Fibroblast of pulmonary artery (primary cell): ENCODE measurements around the gene MELK.

Source experiments
- DNase-seq: peaks from one replicate; pipeline ENCODE4 v3.0.0-alpha.2; 2010; ENCODE audit warnings: low read depth
- H3K4me3 ChIP-seq: replicated peaks from 2 replicates; pipeline ENCODE4 v1.5.1; 2011; ENCODE audit warnings: low read depth, mild to moderate bottlenecking, control low read depth, low read length, moderate library complexity
- TF ChIP-seq, protein P1 (sequence below): IDR thresholded peaks from 2 replicates; pipeline ENCODE4 v1.5.1; 2011; ENCODE audit warnings: mild to moderate bottlenecking, control low read depth, low read length, inconsistent platforms; ENCODE audit errors: missing control alignments

MELK gene

DNA sequence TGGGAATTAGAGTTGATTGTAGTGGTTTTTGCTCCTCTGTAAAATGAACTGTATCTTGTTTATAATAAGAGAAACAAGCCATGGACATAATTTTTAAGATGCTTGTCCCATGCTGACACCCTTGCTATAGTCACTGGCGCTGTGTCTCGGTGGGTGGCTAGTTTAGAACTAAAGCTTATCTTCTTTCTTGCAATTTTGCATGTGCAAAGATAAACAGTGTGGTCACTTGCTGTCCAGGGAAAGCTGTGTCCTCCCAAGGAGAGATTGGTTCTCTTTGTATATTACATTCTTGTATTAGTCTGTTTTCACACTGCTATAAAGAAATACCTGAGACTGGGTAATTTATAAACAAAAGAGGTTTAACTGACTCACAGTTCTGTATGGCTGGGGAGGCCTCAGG lies 143.8 kb downstream of the MELK start:
- H3K4me3 ChIP-seq: no peak overlapping the region
- TF ChIP-seq, protein P1, sequence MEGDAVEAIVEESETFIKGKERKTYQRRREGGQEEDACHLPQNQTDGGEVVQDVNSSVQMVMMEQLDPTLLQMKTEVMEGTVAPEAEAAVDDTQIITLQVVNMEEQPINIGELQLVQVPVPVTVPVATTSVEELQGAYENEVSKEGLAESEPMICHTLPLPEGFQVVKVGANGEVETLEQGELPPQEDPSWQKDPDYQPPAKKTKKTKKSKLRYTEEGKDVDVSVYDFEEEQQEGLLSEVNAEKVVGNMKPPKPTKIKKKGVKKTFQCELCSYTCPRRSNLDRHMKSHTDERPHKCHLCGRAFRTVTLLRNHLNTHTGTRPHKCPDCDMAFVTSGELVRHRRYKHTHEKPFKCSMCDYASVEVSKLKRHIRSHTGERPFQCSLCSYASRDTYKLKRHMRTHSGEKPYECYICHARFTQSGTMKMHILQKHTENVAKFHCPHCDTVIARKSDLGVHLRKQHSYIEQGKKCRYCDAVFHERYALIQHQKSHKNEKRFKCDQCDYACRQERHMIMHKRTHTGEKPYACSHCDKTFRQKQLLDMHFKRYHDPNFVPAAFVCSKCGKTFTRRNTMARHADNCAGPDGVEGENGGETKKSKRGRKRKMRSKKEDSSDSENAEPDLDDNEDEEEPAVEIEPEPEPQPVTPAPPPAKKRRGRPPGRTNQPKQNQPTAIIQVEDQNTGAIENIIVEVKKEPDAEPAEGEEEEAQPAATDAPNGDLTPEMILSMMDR: no peak
- no peak for DNase-seq

DNA sequence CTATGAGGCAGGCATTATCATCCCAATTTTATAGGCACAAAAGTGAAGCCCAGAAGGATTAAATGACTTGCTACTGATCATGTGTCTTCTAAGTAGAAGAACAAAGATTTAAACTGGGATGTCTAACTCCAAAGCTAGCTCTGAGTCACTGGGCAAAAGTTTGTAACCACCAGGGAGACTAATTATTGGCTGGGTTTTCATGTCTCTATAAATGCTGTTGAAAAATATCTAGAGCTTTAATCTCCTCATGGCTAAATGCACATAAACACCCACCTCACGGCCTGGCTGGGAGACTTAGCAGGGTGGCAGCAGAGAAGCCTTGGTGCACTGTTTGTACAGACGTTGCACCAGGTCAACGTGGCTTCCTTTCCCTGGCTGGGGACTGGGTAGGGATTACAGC lies 144.6 kb downstream of the MELK start:
- H3K4me3 ChIP-seq: no peak overlapping the region
- TF ChIP-seq, protein P1: no peak
- DNase-seq: no peak

DNA sequence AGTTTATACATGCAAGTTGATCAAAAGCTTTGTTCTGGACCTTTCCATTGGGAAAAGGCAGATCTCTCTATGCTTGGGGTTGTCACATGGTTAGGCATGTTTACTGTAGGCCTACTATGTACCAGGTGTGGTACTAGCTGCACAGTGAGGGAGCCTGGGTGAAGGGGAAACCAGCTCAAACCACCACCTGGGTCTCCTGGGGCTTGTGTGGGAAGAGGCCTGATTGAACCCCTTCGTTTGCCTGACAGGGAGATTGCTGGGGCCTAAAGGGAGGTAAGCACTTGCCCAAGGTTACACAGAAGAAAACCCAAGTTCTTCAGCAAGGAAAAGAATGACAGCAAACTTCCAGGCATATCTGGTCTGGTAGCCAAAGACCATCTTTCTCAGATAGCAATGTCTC lies 145.9 kb downstream of the MELK start:
- TF ChIP-seq, protein P1: no peak
- DNase-seq: no peak
- no peak overlapping the region for H3K4me3 ChIP-seq

DNA sequence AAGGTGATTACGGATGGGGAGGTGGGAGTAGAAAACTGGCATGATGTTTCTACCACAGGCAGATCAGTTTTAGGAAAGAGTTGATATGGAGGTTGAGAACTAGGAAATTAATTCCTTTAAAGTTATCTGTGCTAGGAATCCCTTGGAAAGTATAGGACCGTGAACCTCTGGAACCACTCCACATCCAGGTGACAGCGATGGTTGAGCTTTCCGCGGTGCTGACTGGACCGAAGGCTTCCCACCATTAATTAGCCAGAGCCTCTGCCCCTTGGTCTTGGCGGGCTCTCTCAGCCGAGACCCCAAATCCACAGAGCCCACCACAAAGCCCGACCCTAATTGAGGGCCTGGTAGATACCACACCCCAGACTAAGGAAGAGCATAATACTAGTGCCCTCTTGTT lies 147.3 kb downstream of the MELK start:
- no peak for DNase-seq
- TF ChIP-seq, protein P1: no peak
- H3K4me3 ChIP-seq: no peak overlapping the region

DNA sequence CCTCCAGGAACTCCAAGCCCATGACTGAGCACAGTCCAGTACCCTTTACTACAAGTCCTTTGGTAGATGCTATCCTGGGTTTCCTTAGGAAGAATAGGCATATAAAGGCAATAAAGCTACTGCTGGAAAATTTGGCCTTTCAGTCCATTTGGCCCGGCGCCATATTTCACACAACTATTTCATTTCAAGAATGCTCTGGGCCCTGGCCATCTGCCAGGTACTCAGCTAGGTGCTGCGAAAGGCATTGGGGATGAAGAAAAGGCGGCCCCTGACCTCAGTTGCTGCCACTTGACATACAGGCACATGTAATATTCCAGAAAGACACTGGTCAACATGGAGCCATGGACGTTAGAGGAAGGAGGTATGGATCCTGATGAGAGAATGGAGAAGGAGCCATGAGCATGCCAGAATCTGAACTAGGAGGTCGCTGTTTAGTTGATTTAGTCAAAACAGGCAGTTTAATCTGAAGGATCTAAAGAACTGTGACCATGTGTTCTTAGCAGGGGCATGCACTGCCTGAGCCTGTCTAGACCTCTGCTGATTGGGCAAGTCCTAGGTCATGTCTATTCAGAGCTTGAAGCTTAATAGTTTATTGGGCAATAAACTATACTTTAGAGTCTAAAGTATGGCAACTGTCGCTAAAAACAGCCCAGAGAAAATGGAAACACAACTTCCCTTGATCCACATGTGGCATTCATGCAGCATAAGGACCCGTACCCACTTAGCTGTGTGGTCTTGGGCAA lies 149.3 kb downstream of the MELK start:
- DNase-seq: peak; percentile 22
- TF ChIP-seq, protein P1: no peak
- H3K4me3 ChIP-seq: no peak overlapping the region

DNA sequence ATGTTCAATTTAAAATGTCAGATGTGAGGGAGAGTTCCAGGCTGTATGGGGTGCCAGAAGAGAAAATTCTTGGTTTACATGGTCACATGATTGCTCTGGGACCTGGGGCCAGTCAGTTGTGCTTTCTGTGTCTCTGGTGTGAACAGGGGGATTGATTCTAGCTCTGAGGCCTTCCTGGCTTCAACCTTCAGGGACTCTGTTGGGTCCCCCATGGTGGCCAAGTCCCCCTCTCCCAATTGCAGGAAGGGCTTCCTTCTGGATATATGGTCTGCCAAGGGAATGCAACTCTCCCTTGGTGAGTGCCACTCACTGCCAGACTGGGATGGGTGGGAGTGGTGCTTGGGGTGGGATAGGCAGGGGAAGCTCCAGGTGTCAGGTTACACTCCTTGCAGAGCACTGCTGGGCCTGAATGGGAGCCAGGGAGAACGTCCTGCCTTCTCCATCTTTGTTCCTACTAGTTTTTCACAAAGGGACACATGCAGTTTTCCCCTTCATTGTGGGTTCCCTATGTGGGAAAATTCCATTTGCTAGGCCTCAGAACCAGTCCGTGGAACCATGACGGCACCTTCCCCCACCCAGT lies 153.2 kb downstream of the MELK start:
- H3K4me3 ChIP-seq: no peak overlapping the region
- TF ChIP-seq, protein P1: no peak
- DNase-seq: no peak
